Measurements from ENCODE around the gene IFITM5. TPM values are rescaled to one million over a fixed set of nuclear protein-coding genes. Genes with fewer than 3 reads are reported as not detected.
"Not testable (repeated sequence)": the region's sequence is repeated elsewhere in the genome, so short reads cannot be mapped to it uniquely, and the experiment has no call there.

Gene IFITM5
- total and polyA plus RNA-seq, 2 experiments from 2014 or later: not detected

DNA sequence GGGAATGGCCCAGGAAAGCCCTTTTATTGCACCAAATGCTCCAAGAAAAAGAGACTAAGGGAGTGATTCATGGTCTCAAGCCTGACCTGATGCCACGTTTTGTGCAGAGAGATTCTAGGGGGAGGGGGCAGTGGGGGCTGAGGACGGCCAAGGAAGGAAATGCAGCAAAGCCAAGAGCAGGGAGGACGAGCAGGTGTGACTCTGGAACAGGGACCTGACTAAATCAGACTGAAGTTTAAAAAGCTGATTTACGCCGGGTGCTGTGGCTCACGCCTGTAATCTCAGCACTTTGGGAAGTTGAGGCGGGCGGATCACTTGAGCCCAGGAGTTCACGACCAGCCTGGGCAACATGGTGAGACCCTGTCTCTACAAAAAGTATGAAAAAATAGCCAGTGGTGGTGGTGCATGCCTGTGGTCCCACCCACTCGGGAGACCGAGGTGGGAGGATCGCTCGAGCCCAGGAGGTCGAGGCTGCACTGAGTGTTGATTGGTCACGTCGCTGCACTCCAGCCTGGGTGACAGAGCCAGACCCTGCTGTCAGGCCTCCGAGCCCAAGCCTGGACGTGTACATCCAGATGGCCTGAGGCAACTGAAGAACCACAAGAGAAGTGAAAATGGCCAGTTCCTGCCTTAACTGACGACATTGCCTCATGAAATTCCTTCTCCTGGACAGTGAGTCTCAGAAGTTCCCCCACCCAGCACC lies 32.2 kb upstream of the IFITM5 start:
- H3K9ac ChIP-seq: no peak overlapping the region
- H2AFZ ChIP-seq: no peak overlapping the region
- no peak for DNase-seq
- H3K9me3 ChIP-seq (ENCODE audit: low read depth): no peaks in the 10 kb centered on the region
- no peaks in the 10 kb centered on the region for H3K36me3 ChIP-seq (ENCODE audit: low read depth)
- H3K79me2 ChIP-seq (ENCODE audit: insufficient read depth): no peaks in the 10 kb centered on the region
- no peaks in the 10 kb centered on the region for H3K9me2 ChIP-seq (ENCODE audit: insufficient read depth)
- no peak overlapping the region for H3K4me2 ChIP-seq (ENCODE audit: unreplicated experiment)
- no peak for TF ChIP-seq EZH2phosphoT487 (IDR thresholded peaks at IDR 0.05; ENCODE audit: insufficient read depth, low read depth)
- TF ChIP-seq EZH2 (IDR thresholded peaks at IDR 0.05; ENCODE audit: insufficient read depth, poor library complexity, severe bottlenecking): no peak
- peaks cover 8% of the 10 kb centered on the region for H3K4me1 ChIP-seq (ENCODE audit: insufficient read depth)
- H4K20me1 ChIP-seq (ENCODE audit: insufficient read depth): no peaks in the 10 kb centered on the region
- WGBS, 2 experiments (ENCODE audit: low coverage in 1 of 2, low lambda C conversion rate in 2 of 2, missing lambda C conversion rate in 2 of 2): 81 to 84% methylated on average over 19 of the region's 19 CpGs
- H3F3A ChIP-seq (ENCODE audit: insufficient read depth): no peaks in the 10 kb centered on the region
- in situ Hi-C loops (cut with MboI): no loop called here
- no peaks in the 10 kb centered on the region for H3K27me3 ChIP-seq (replicated peaks; ENCODE audit: insufficient read depth)
- H3K4me3 ChIP-seq: no peak overlapping the region
- no peak overlapping the region for H3K27ac ChIP-seq

DNA sequence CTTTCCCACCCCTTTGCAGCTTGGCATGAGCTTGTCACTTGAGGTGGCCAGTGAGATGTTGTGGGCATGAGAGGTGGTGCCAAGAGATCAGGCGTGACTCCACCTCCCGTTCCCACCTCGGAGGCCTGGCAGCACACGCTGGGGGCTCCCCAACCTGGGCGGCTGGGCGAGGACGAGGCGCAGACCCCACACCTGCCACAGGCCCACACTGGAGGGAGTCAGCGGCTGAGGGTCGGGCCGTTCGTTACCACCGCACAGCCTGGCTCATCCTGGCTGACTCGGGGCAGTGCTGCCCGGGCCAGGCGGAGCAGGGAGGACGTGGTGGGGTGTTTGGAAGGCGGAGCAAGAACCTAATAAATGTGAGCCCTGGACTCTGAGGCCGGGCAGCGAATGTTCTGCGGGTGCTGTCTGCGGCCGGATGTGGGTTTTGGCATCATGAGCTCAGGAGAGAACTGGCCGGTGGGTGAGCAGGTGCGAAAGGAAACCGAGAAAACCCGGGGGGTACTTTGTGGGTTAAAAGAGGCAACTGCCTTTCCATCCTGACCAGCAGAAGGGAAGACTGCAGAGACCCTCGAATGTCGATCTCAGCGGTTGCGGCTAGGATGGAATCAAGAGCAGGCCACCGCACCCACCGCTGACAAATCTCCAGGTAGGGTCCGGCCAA lies 31.5 kb upstream of the IFITM5 start:
- TF ChIP-seq EZH2 (IDR thresholded peaks at IDR 0.05; ENCODE audit: insufficient read depth, poor library complexity, severe bottlenecking): no peak
- TF ChIP-seq EZH2phosphoT487 (IDR thresholded peaks at IDR 0.05; ENCODE audit: insufficient read depth, low read depth): no peak
- no peak overlapping the region for H3K9ac ChIP-seq
- H3K79me2 ChIP-seq (ENCODE audit: insufficient read depth): no peaks in the 10 kb centered on the region
- no peak for DNase-seq
- H3F3A ChIP-seq (ENCODE audit: insufficient read depth): no peaks in the 10 kb centered on the region
- no peak overlapping the region for H3K27ac ChIP-seq
- no peaks in the 10 kb centered on the region for H3K9me3 ChIP-seq (ENCODE audit: low read depth)
- H3K36me3 ChIP-seq (ENCODE audit: low read depth): no peaks in the 10 kb centered on the region
- H3K4me3 ChIP-seq: no peak overlapping the region
- H2AFZ ChIP-seq: no peak overlapping the region
- 74 to 76% methylated on average over 34 of the region's 34 CpGs for WGBS, 2 experiments (ENCODE audit: low coverage in 1 of 2, low lambda C conversion rate in 2 of 2, missing lambda C conversion rate in 2 of 2)
- H3K4me2 ChIP-seq (ENCODE audit: unreplicated experiment): no peak overlapping the region
- no peaks in the 10 kb centered on the region for H4K20me1 ChIP-seq (ENCODE audit: insufficient read depth)
- peaks cover 6% of the 10 kb centered on the region for H3K4me1 ChIP-seq (ENCODE audit: insufficient read depth)
- no peaks in the 10 kb centered on the region for H3K27me3 ChIP-seq (replicated peaks; ENCODE audit: insufficient read depth)
- in situ Hi-C loops (cut with MboI): no loop called here
- no peaks in the 10 kb centered on the region for H3K9me2 ChIP-seq (ENCODE audit: insufficient read depth)

DNA sequence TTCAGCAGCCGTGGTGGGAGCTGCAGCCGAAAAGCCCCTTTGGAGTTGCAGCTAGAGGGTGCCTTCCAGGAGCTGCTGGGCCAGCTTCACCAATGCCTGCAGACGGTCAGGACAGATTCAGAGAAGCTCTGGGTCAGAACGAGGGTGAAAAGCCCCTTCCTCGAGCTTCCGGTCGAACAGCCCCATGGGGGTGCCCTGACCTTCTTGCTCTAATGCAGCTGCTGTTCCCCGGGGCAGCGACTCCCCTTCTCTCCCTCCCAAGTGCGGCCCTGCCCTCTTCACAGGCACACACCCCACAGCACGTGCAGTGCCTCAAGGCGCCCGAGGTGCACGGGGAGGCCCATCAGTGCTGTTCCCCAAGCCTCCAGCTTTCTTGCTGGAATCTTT lies 31.0 kb upstream of the IFITM5 start:
- Histone ChIP-seq H3K9ac (no peak overlapping the region), H2AFZ (no peak overlapping the region), H3K9me2 (ENCODE audit: insufficient read depth) (no peaks in the 10 kb centered on the region), H3K4me1 (ENCODE audit: insufficient read depth) (peaks cover 4% of the 10 kb centered on the region; the same call in 1 of the 2 replicates), H4K20me1 (ENCODE audit: insufficient read depth) (no peaks in the 10 kb centered on the region), H3K27ac (no peak overlapping the region), H3K9me3 (ENCODE audit: low read depth) (no peaks in the 10 kb centered on the region), H3K79me2 (ENCODE audit: insufficient read depth) (no peaks in the 10 kb centered on the region), H3K4me3 (no peak overlapping the region), H3K4me2 (ENCODE audit: unreplicated experiment) (no peak overlapping the region), H3F3A (ENCODE audit: insufficient read depth) (no peaks in the 10 kb centered on the region), H3K36me3 (ENCODE audit: low read depth) (no peaks in the 10 kb centered on the region), H3K27me3 (replicated peaks; ENCODE audit: insufficient read depth) (no peaks in the 10 kb centered on the region)
- in situ Hi-C loops (cut with MboI): no loop called here
- WGBS, 2 experiments (ENCODE audit: low coverage in 1 of 2, low lambda C conversion rate in 2 of 2, missing lambda C conversion rate in 2 of 2): 79 to 84% methylated on average over 14 of the region's 14 CpGs
- TF ChIP-seq EZH2 (IDR thresholded peaks at IDR 0.05; ENCODE audit: insufficient read depth, poor library complexity, severe bottlenecking) (no peak), EZH2phosphoT487 (IDR thresholded peaks at IDR 0.05; ENCODE audit: insufficient read depth, low read depth) (no peak)
- DNase-seq: no peak

DNA sequence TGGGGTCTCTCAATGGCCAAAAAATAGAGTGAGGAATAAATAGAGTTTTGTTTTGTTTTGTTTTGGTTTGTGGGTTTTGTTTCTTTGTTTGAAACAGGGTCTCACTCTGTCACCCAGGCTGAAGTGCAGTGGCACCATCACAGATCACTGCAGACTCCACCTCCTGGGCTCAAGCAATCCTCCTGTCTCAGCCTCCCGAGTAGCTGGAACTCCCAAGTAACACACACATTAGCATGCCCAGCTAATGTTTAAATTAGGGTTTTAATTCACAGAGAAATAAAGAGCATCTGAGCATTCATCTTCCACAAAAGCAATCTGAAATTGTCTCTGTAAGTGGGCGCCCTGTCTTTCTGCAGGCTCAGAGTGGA lies 30.5 kb upstream of the IFITM5 start:
- in situ Hi-C loops (cut with MboI): no loop called here
- Histone ChIP-seq H3K79me2 (ENCODE audit: insufficient read depth) (no peaks in the 10 kb centered on the region), H3K36me3 (ENCODE audit: low read depth) (no peaks in the 10 kb centered on the region), H3K4me2 (ENCODE audit: unreplicated experiment) (no peak overlapping the region), H3K27ac (no peak overlapping the region), H3K27me3 (replicated peaks; ENCODE audit: insufficient read depth) (no peaks in the 10 kb centered on the region), H4K20me1 (ENCODE audit: insufficient read depth) (no peaks in the 10 kb centered on the region), H3K9me2 (ENCODE audit: insufficient read depth) (no peaks in the 10 kb centered on the region), H3K9me3 (ENCODE audit: low read depth) (no peaks in the 10 kb centered on the region), H2AFZ (no peak overlapping the region), H3K9ac (no peak overlapping the region), H3K4me1 (ENCODE audit: insufficient read depth) (peaks cover 5% of the 10 kb centered on the region; the same call in 1 of the 2 replicates), H3F3A (ENCODE audit: insufficient read depth) (no peaks in the 10 kb centered on the region), H3K4me3 (no peak overlapping the region)
- no peak for TF ChIP-seq EZH2 (IDR thresholded peaks at IDR 0.05; ENCODE audit: insufficient read depth, poor library complexity, severe bottlenecking)
- no peak for TF ChIP-seq EZH2phosphoT487 (IDR thresholded peaks at IDR 0.05; ENCODE audit: insufficient read depth, low read depth)
- 64 to 77% methylated on average over 2 of the region's 2 CpGs for WGBS, 2 experiments (ENCODE audit: low coverage in 1 of 2, low lambda C conversion rate in 2 of 2, missing lambda C conversion rate in 2 of 2)
- no peak for DNase-seq

DNA sequence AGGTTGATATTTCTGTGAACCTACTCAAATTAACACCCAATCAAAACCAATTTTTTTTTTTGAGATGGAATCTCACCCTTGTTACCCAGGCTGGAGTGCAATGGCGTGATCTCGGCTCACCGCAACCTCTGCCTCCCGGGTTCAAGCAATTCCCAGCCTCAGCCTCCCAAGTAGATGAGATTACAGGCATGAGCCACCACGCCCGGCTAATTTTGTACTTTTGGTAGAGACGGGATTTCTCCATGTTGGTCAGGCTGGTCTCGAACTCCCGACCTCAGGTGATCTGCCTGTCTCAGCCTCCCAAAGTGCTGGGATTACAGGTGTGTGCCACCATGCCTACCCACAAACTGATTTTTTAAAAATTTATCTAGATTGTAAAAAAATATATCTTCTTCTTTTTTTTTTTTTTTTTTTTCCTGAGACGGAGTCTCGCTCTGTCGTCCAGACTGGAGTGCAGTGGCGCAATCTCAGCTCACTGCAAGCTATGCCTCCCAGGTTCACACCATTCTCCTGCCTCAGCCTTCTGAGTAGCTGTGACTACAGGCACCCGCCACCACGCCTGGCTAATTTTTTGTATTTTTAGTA lies 29.3 kb upstream of the IFITM5 start:
- not testable (repeated sequence) for H3K4me2 ChIP-seq (ENCODE audit: unreplicated experiment)
- 90 to 96% methylated on average over 15 of the region's 15 CpGs for WGBS, 2 experiments (ENCODE audit: low coverage in 1 of 2, low lambda C conversion rate in 2 of 2, missing lambda C conversion rate in 2 of 2)

More for the DNA sequence above, 29.3 kb upstream of the IFITM5 start:
- H3K36me3 ChIP-seq (ENCODE audit: low read depth); H3K4me1 ChIP-seq (ENCODE audit: insufficient read depth); H3K9me2 ChIP-seq (ENCODE audit: insufficient read depth); H3F3A ChIP-seq (ENCODE audit: insufficient read depth); H4K20me1 ChIP-seq (ENCODE audit: insufficient read depth); H3K27me3 ChIP-seq (replicated peaks; ENCODE audit: insufficient read depth); H3K27ac ChIP-seq; H3K9ac ChIP-seq; H3K79me2 ChIP-seq (ENCODE audit: insufficient read depth); DNase-seq; in situ Hi-C loops (cut with MboI); H3K4me3 ChIP-seq; H3K9me3 ChIP-seq (ENCODE audit: low read depth); H2AFZ ChIP-seq: not testable (repeated sequence)

Data from GM23248 (cell line).